ENCODE measurements around the gene YJEFN3. TPM values are rescaled to one million over a fixed set of nuclear protein-coding genes. Genes with fewer than 3 reads are reported as not detected.

The YJEFN3 gene
- total RNA-seq, 1 experiment from 2014 or later: 6.1 TPM

DNA sequence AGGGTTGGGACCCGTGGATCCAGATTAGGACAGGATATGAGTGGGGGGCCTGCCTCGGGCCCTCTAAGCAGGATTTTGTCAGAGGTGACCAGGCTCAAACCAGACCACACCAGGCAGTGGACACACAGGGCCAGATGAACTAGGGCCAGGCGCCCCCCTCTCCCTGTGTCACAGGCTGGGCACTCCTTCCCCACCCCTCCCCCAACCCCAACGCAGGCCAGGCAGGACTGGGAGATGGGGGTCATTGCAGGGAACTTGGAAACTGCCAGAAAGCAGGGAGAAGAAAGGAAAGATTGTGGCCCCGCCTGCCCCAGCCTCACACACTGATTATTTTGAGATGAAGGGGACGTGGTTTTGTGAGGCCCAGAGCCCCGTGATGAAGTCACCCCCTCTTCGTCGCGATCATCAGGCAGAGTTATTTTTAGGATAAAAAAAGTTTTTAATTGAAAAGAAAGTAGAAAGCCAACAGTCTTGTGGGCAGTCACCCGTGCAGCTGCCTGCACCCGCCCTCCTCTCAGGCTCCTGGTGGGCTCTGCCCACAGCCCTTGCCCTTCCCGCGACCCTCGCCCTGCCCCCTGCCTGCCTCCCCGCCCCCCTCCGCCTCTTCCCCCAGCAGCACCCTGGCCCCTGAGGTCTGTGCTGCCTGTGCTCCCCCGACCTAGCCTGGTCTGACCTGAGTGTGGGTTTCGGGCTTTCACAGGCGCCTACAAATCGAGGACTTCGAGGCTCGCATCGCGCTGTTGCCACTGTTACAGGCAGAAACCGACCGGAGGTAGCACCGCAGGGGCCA is 1.9 kb upstream of the YJEFN3 start:
- no peaks in the 10 kb centered on the region; the same call in 1 of the 2 replicates for H3K4me1 ChIP-seq (ENCODE audit: control insufficient read depth, insufficient read depth, low read length)
- ChIA-PET CTCF (no interaction called here), POLR2A (no interaction called here)
- DNase-seq (ENCODE audit: low read depth, low spot score) (no peak), ATAC-seq (no peak)
- H3K36me3 ChIP-seq (ENCODE audit: control insufficient read depth, insufficient read depth, low read length): no peaks in the 10 kb centered on the region
- intact Hi-C loops (cut with micrococcal nuclease; ENCODE audit: unreplicated experiment) (no loop called here), in situ Hi-C loops (cut with HindIII; ENCODE audit: low pct_unique_long_range_greater_than_20kb, low sequenced_read_pairs) (no loop called here)
- no peaks in the 10 kb centered on the region for H3K27me3 ChIP-seq (ENCODE audit: control insufficient read depth, insufficient read depth, low read length)
- BruUV-seq (replicated peaks): no TSS peak
- no peak overlapping the region for H3K4me3 ChIP-seq (ENCODE audit: low read depth in 2 of 2, low read length in 2 of 2)
- no peak for TF ChIP-seq SIN3A (IDR thresholded peaks at IDR 0.05; ENCODE audit: borderline replicate concordance, insufficient read depth, low read depth, low read length)
- TF ChIP-seq, protein P1, sequence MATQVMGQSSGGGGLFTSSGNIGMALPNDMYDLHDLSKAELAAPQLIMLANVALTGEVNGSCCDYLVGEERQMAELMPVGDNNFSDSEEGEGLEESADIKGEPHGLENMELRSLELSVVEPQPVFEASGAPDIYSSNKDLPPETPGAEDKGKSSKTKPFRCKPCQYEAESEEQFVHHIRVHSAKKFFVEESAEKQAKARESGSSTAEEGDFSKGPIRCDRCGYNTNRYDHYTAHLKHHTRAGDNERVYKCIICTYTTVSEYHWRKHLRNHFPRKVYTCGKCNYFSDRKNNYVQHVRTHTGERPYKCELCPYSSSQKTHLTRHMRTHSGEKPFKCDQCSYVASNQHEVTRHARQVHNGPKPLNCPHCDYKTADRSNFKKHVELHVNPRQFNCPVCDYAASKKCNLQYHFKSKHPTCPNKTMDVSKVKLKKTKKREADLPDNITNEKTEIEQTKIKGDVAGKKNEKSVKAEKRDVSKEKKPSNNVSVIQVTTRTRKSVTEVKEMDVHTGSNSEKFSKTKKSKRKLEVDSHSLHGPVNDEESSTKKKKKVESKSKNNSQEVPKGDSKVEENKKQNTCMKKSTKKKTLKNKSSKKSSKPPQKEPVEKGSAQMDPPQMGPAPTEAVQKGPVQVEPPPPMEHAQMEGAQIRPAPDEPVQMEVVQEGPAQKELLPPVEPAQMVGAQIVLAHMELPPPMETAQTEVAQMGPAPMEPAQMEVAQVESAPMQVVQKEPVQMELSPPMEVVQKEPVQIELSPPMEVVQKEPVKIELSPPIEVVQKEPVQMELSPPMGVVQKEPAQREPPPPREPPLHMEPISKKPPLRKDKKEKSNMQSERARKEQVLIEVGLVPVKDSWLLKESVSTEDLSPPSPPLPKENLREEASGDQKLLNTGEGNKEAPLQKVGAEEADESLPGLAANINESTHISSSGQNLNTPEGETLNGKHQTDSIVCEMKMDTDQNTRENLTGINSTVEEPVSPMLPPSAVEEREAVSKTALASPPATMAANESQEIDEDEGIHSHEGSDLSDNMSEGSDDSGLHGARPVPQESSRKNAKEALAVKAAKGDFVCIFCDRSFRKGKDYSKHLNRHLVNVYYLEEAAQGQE (IDR thresholded peaks at IDR 0.05; ENCODE audit: insufficient read depth in 1 of 2, low read depth in 2 of 2, low read length in 1 of 2): no peak
- no peak for TF ChIP-seq POLR2AphosphoS5 (IDR thresholded peaks at IDR 0.05; ENCODE audit: low read depth, low read length)
- TF ChIP-seq, protein P2, sequence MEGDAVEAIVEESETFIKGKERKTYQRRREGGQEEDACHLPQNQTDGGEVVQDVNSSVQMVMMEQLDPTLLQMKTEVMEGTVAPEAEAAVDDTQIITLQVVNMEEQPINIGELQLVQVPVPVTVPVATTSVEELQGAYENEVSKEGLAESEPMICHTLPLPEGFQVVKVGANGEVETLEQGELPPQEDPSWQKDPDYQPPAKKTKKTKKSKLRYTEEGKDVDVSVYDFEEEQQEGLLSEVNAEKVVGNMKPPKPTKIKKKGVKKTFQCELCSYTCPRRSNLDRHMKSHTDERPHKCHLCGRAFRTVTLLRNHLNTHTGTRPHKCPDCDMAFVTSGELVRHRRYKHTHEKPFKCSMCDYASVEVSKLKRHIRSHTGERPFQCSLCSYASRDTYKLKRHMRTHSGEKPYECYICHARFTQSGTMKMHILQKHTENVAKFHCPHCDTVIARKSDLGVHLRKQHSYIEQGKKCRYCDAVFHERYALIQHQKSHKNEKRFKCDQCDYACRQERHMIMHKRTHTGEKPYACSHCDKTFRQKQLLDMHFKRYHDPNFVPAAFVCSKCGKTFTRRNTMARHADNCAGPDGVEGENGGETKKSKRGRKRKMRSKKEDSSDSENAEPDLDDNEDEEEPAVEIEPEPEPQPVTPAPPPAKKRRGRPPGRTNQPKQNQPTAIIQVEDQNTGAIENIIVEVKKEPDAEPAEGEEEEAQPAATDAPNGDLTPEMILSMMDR (IDR thresholded peaks at IDR 0.05): no peak
- TF ChIP-seq TCF7L2 (IDR thresholded peaks at IDR 0.05; ENCODE audit: low read depth, low read length): no peak
- no peaks in the 10 kb centered on the region for H3K9me3 ChIP-seq (ENCODE audit: control insufficient read depth, insufficient read depth, low read depth, low read length)
- H3K27ac ChIP-seq (ENCODE audit: low read length): no peak overlapping the region

DNA sequence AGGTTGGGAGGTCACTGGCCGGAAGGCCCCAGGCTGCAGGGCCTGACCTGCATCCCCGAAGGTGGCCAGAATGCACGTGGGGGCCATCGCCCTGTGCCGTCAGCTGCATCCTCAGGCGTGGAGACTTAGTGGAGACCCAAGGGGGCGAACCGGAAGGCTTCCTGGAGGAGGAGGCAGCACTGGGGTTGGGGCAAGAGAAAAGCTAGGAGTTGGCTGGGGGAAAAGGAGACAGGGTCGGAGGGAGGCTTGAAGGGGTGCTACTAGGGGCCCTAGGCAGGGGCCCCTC is 1.4 kb upstream of the YJEFN3 start:
- ChIA-PET CTCF (no interaction called here), POLR2A (no interaction called here)
- TF ChIP-seq, protein P1 (IDR thresholded peaks at IDR 0.05; ENCODE audit: insufficient read depth in 1 of 2, low read depth in 2 of 2, low read length in 1 of 2): no peak
- TF ChIP-seq, protein P2 (IDR thresholded peaks at IDR 0.05): no peak
- TF ChIP-seq SIN3A (IDR thresholded peaks at IDR 0.05; ENCODE audit: borderline replicate concordance, insufficient read depth, low read depth, low read length): no peak
- no peak for TF ChIP-seq POLR2AphosphoS5 (IDR thresholded peaks at IDR 0.05; ENCODE audit: low read depth, low read length)
- no peak for TF ChIP-seq TCF7L2 (IDR thresholded peaks at IDR 0.05; ENCODE audit: low read depth, low read length)
- Histone ChIP-seq H3K27ac (ENCODE audit: low read length) (no peak overlapping the region), H3K4me3 (ENCODE audit: low read depth in 2 of 2, low read length in 2 of 2) (no peak overlapping the region), H3K27me3 (ENCODE audit: control insufficient read depth, insufficient read depth, low read length) (no peaks in the 10 kb centered on the region), H3K36me3 (ENCODE audit: control insufficient read depth, insufficient read depth, low read length) (no peaks in the 10 kb centered on the region), H3K9me3 (ENCODE audit: control insufficient read depth, insufficient read depth, low read depth, low read length) (no peaks in the 10 kb centered on the region), H3K4me1 (ENCODE audit: control insufficient read depth, insufficient read depth, low read length) (no peaks in the 10 kb centered on the region; the same call in 1 of the 2 replicates)
- DNase-seq (ENCODE audit: low read depth, low spot score): no peak
- BruUV-seq (replicated peaks): no TSS peak
- no peak for ATAC-seq
- in situ Hi-C loops (cut with HindIII; ENCODE audit: low pct_unique_long_range_greater_than_20kb, low sequenced_read_pairs) (no loop called here), intact Hi-C loops (cut with micrococcal nuclease; ENCODE audit: unreplicated experiment) (no loop called here)
